Liver (tissue), 9 donors: ENCODE data around the gene IGLL5. TPM values are rescaled to one million over a fixed set of nuclear protein-coding genes. Genes with fewer than 3 reads are reported as not detected.

Source experiments
- DNase-seq: peaks from one replicate; pipeline ENCODE4 v3.0.0-alpha.2; 2017; ENCODE audit warnings: low spot score
- H3K27ac ChIP-seq, 2 donors: one replicate each; pipeline ENCODE4 v1.7.0; 2013; ENCODE audit warnings: inconsistent platforms in 2 of 2, low read length in 2 of 2, control low read depth in 1 of 2, low read depth in 1 of 2, mild to moderate bottlenecking in 1 of 2
- H3K27me3 ChIP-seq, 4 donors: one replicate each; pipeline versions ENCODE4 v1.6.1 to v1.7.0; 2013; ENCODE audit warnings: low read length in 3 of 4, inconsistent platforms in 1 of 4, mild to moderate bottlenecking in 1 of 4, moderate library complexity in 1 of 4; ENCODE audit not compliant: control insufficient read depth in 4 of 4, insufficient read depth in 4 of 4
- H3K36me3 ChIP-seq, 4 donors: one replicate each; pipeline versions ENCODE4 v1.6.1 to v1.7.0; 2013; ENCODE audit warnings: low read length in 3 of 4, mild to moderate bottlenecking in 3 of 4, low read depth in 1 of 4, moderate library complexity in 1 of 4; ENCODE audit not compliant: control insufficient read depth in 4 of 4, insufficient read depth in 3 of 4
- H3K4me1 ChIP-seq, 4 donors: one replicate each; pipeline versions ENCODE4 v1.6.1 to v1.7.0; 2013; ENCODE audit warnings: low read length in 3 of 4, mild to moderate bottlenecking in 3 of 4, moderate library complexity in 1 of 4; ENCODE audit not compliant: control insufficient read depth in 4 of 4, insufficient read depth in 4 of 4
- H3K4me3 ChIP-seq, 3 donors: one replicate each; pipeline versions ENCODE4 v1.6.1 to v1.7.0; 2013; ENCODE audit warnings: low read length in 3 of 3, control low read depth in 1 of 3, low read depth in 1 of 3, mild to moderate bottlenecking in 1 of 3
- H3K9ac ChIP-seq, 2 donors: one replicate each; pipeline ENCODE4 v1.7.0; 2013; ENCODE audit warnings: low read length in 2 of 2, mild to moderate bottlenecking in 2 of 2, moderate library complexity in 2 of 2, control low read depth in 1 of 2, low read depth in 1 of 2
- H3K9me3 ChIP-seq, 4 donors: one replicate each; pipeline versions ENCODE4 v1.6.1 to v1.7.0; 2013; ENCODE audit warnings: low read length in 3 of 4; ENCODE audit not compliant: control insufficient read depth in 4 of 4
- CTCF ChIP-seq: fragments of 150-350 bp; IDR thresholded peaks from 2 replicates; pipeline ENCODE4 v1.5.1; 2017; ENCODE audit warnings: improper control_type of control experiment, low read depth, low read length; ENCODE audit not compliant: missing input control
- GABPA ChIP-seq, 2 donors: IDR thresholded peaks in 1 of 2; conservative IDR thresholded peaks in 1 of 2; 2 replicates each; pipeline ENCODE4 v1.6.1; 2016; ENCODE audit warnings: antibody characterized with exemption in 2 of 2, mild to moderate bottlenecking in 1 of 2, moderate library complexity in 1 of 2
- HNF4A ChIP-seq, 2 donors: conservative IDR thresholded peaks; 2 replicates each; pipeline ENCODE4 v1.6.1; 2016; ENCODE audit warnings: antibody characterized with exemption in 2 of 2, mild to moderate bottlenecking in 2 of 2
- HNF4G ChIP-seq: IDR thresholded peaks from 2 replicates; pipeline ENCODE4 v1.6.1; 2016; ENCODE audit warnings: antibody characterized with exemption
- MAX ChIP-seq: IDR thresholded peaks from 2 replicates; pipeline ENCODE4 v1.6.1; 2016; ENCODE audit warnings: antibody characterized with exemption
- NR2F2 ChIP-seq: IDR thresholded peaks from 2 replicates; pipeline ENCODE4 v1.6.1; 2016; ENCODE audit warnings: antibody characterized with exemption
- RAD21 ChIP-seq, 2 donors: IDR thresholded peaks; 2 replicates each; pipeline ENCODE4 v1.6.1; 2016; ENCODE audit warnings: antibody characterized with exemption in 2 of 2, mild to moderate bottlenecking in 2 of 2
- REST ChIP-seq: IDR thresholded peaks from 2 replicates; pipeline ENCODE4 v1.6.1; 2016; ENCODE audit warnings: antibody characterized with exemption, mild to moderate bottlenecking
- RXRA ChIP-seq, 2 donors: IDR thresholded peaks; 2 replicates each; pipeline ENCODE4 v1.6.1; 2017 to 2018; ENCODE audit warnings: antibody characterized with exemption in 2 of 2, mild to moderate bottlenecking in 1 of 2
- SP1 ChIP-seq: IDR thresholded peaks from 2 replicates; pipeline ENCODE4 v1.6.1; 2018; ENCODE audit warnings: antibody characterized with exemption, mild to moderate bottlenecking
- TAF1 ChIP-seq: conservative IDR thresholded peaks from 2 replicates; pipeline ENCODE4 v1.6.1; 2016; ENCODE audit warnings: antibody characterized with exemption, mild to moderate bottlenecking
- YY1 ChIP-seq: IDR thresholded peaks from 2 replicates; pipeline ENCODE4 v1.6.1; 2016; ENCODE audit warnings: antibody characterized with exemption, mild to moderate bottlenecking
- WGBS: extraction: QIAGEN DNeasy Blood & Tissue Kit; methylation state at CpG from one replicate; pipeline ENCODE4 v1.1.7; 2013; 5-methylcytosine and 5-hydroxymethylcytosine counted together
- polyA plus RNA-seq, 2 donors: library from polyadenylated mRNA; stranded (reverse) in 1 of 2; unstranded in 1 of 2; fragments of 200-250 nt in 1 of 2; fragments of >200 nt in 1 of 2; fragmentation: Nextera tagmentation in 1 of 2; extraction: Ambion mirVana in 1 of 2; gene quantifications; one replicate each; pipeline versions ENCODE4 v1.2.1 to v1.2.3, GENCODE V29; 2013 to 2015
- total RNA-seq, 2 donors: library from RNA; depleted of rRNA; stranded (reverse); fragments of >200 nt; gene quantifications; one replicate each; pipeline ENCODE4 v1.2.3, GENCODE V29; 2014
- donor health status: healthy.
- donor health status: healthy.
- donor health status: healthy.
- donor health status: healthy.
- donor health status: healthy.

Gene IGLL5
- total and polyA plus RNA-seq, 4 donors: 1.3 to 13.4 (median 3.4) TPM

- H3K4me3 ChIP-seq: no peak overlapping the region
- H3K9ac ChIP-seq: no peak overlapping the region
- 67% methylated on average over 5 of the region's 5 CpGs for WGBS
- TF ChIP-seq GABPA (IDR thresholded peaks at IDR 0.05 in 1 of 2, conservative IDR thresholded peaks at IDR 0.05 in 1 of 2): no peak
- TF ChIP-seq MAX: no peak
- TF ChIP-seq HNF4G: no peak
- TF ChIP-seq RAD21 (IDR thresholded peaks at IDR 0.05): peak in 1 of 2 donors; percentile 23
- peak; percentile 25 for TF ChIP-seq CTCF
- no peaks in the 10 kb centered on the region for H3K36me3 ChIP-seq
- H3K27ac ChIP-seq: no peak overlapping the region
- H3K27me3 ChIP-seq: peaks cover 0 to 2% (median 1%) of the 10 kb centered on the region in 4 donors
- no peak for DNase-seq
- H3K4me1 ChIP-seq: no peaks in the 10 kb centered on the region
- no peaks in the 10 kb centered on the region for H3K9me3 ChIP-seq
Measured at GRCh38 chr22:22855617-22856308, 31.9 kb upstream of the IGLL5 start.

GRCh38 chr22:22856364-22856763 lies 31.3 kb upstream of the IGLL5 start:
- Histone ChIP-seq H3K27me3 (peaks cover 0 to 2% (median 1%) of the 10 kb centered on the region in 4 donors), H3K27ac (no peak overlapping the region), H3K36me3 (no peaks in the 10 kb centered on the region), H3K4me3 (no peak overlapping the region), H3K4me1 (no peaks in the 10 kb centered on the region), H3K9me3 (no peaks in the 10 kb centered on the region), H3K9ac (no peak overlapping the region)
- WGBS: 91% methylated on average over 6 of the region's 6 CpGs
- peak; percentile 22 for DNase-seq
- no peak for TF ChIP-seq HNF4A (conservative IDR thresholded peaks at IDR 0.05)
- no peak for TF ChIP-seq TAF1
- no peak for TF ChIP-seq MAX
- no peak for TF ChIP-seq NR2F2
- no peak for TF ChIP-seq RAD21 (IDR thresholded peaks at IDR 0.05)
- TF ChIP-seq SP1: no peak
- TF ChIP-seq REST: no peak
- no peak for TF ChIP-seq RXRA (IDR thresholded peaks at IDR 0.05)
- no peak for TF ChIP-seq YY1
- TF ChIP-seq HNF4G: no peak
